Tongue (tissue), 2 donors: ENCODE results near the gene ROR2. TPM values are rescaled to one million over a fixed set of nuclear protein-coding genes. Genes with fewer than 3 reads are reported as not detected.
"Not testable (repeated sequence)": the region's sequence is repeated elsewhere in the genome, so short reads cannot be mapped to it uniquely, and the experiment has no call there.

Source experiments
- DNase-seq: peaks from one replicate; pipeline ENCODE4 v3.0.0-alpha.2; 2015
- total RNA-seq: library from RNA; depleted of rRNA; stranded (reverse); fragments of >200 nt; gene quantifications from one replicate; pipeline ENCODE4 v1.2.3, GENCODE V29; 2014

Gene ROR2
- total RNA-seq, 1 donor from 2014 or later = 14.0 TPM

- DNase-seq = no peak
Observed at GRCh38 chr9:91564081-91564670, 385.9 kb downstream of the ROR2 start.

GRCh38 chr9:91562416-91562815 is 387.6 kb downstream of the ROR2 start:
- DNase-seq = no peak

- DNase-seq = no peak
Observed at GRCh38 chr9:91560301-91560700, 389.7 kb downstream of the ROR2 start.

GRCh38 chr9:91558879-91559278 is 391.1 kb downstream of the ROR2 start:
- no peak for DNase-seq

- no peak for DNase-seq
Observed at GRCh38 chr9:91558395-91558794, 391.6 kb downstream of the ROR2 start.

GRCh38 chr9:91557327-91557726 is 392.7 kb downstream of the ROR2 start:
- DNase-seq = no peak

GRCh38 chr9:91555132-91555531 is 394.9 kb downstream of the ROR2 start:
- no peak for DNase-seq

- DNase-seq = no peak
Observed at GRCh38 chr9:91549177-91549576, 400.9 kb downstream of the ROR2 start.

GRCh38 chr9:91547081-91547480 is 402.9 kb downstream of the ROR2 start:
- no peak for DNase-seq

GRCh38 chr9:91546574-91546973 is 403.5 kb downstream of the ROR2 start:
- no peak for DNase-seq

- no peak for DNase-seq
Observed at GRCh38 chr9:91541734-91542133, 408.3 kb downstream of the ROR2 start.

GRCh38 chr9:91540506-91540905 is 409.5 kb downstream of the ROR2 start:
- DNase-seq = not testable (repeated sequence)

- DNase-seq = no peak
Observed at GRCh38 chr9:91536211-91536691, 413.8 kb downstream of the ROR2 start.

- DNase-seq = no peak
Observed at GRCh38 chr9:91534374-91534773, 415.7 kb downstream of the ROR2 start.

- no peak for DNase-seq
Observed at GRCh38 chr9:91533382-91533781, 416.6 kb downstream of the ROR2 start.

GRCh38 chr9:91532325-91532724 is 417.7 kb downstream of the ROR2 start:
- DNase-seq = no peak

GRCh38 chr9:91530829-91531228 is 419.2 kb downstream of the ROR2 start:
- DNase-seq = no peak

- no peak for DNase-seq
Observed at GRCh38 chr9:91522481-91522880, 427.5 kb downstream of the ROR2 start.

GRCh38 chr9:91519520-91520277 is 430.3 kb downstream of the ROR2 start:
- DNase-seq = no peak

GRCh38 chr9:91518462-91518861 is 431.6 kb downstream of the ROR2 start:
- no peak for DNase-seq

GRCh38 chr9:91517801-91518200 is 432.2 kb downstream of the ROR2 start:
- DNase-seq = no peak

GRCh38 chr9:91517332-91517731 is 432.7 kb downstream of the ROR2 start:
- DNase-seq = not testable (repeated sequence)

GRCh38 chr9:91516777-91517176 is 433.3 kb downstream of the ROR2 start:
- DNase-seq = no peak

GRCh38 chr9:91516081-91516480 is 433.9 kb downstream of the ROR2 start:
- DNase-seq = no peak
